GM23338 (cell line): Measurements from ENCODE around the gene TMEM217. TPM values are rescaled to one million over a fixed set of nuclear protein-coding genes. Genes with fewer than 3 reads are reported as not detected.

ENCODE experiments used
- ATAC-seq: fragments of 200-7000 bp; cut with Tn5 transposase; 3 replicates; pipeline ENCODE4 v1.9.1; 2020
- DNase-seq: peaks from one replicate; pipeline ENCODE4 v3.0.0-alpha.2; 2015; ENCODE audit warnings: low spot score
- H2AFZ ChIP-seq: fragments of 200-600 bp; sonication (generic); 2 replicates; pipeline ENCODE4 v1.8.0; 2016; ENCODE audit warnings: antibody characterized with exemption, mild to moderate bottlenecking, moderate library complexity
- H3F3A ChIP-seq: fragments of 200-600 bp; sonication (generic); replicated peaks from 2 replicates; pipeline ENCODE4 v1.8.0; 2017; ENCODE audit warnings: antibody characterized with exemption, mixed run types, low read depth
- H3K27ac ChIP-seq: fragments of 200-600 bp; sonication (generic); 2 replicates; pipeline ENCODE4 v1.6.1; 2016; ENCODE audit warnings: low read depth
- H3K27me3 ChIP-seq: fragments of 200-600 bp; sonication (generic); 2 replicates; pipeline ENCODE4 v1.8.0; 2016; ENCODE audit warnings: mild to moderate bottlenecking, mixed run types, moderate library complexity; ENCODE audit not compliant: insufficient read depth
- H3K36me3 ChIP-seq: fragments of 200-600 bp; sonication (generic); 2 replicates; pipeline ENCODE4 v1.8.0; 2016; ENCODE audit warnings: mild to moderate bottlenecking; ENCODE audit not compliant: insufficient read depth
- H3K4me1 ChIP-seq: fragments of 200-600 bp; sonication (generic); 2 replicates; pipeline ENCODE4 v1.8.0; 2016; ENCODE audit warnings: mild to moderate bottlenecking, moderate library complexity; ENCODE audit not compliant: insufficient read depth
- H3K4me2 ChIP-seq: fragments of 200-600 bp; sonication (generic); 2 replicates; pipeline ENCODE4 v1.7.1; 2017; ENCODE audit warnings: mixed run types
- H3K4me3 ChIP-seq: fragments of 200-600 bp; sonication (generic); 2 replicates; pipeline ENCODE4 v1.6.1; 2016; ENCODE audit warnings: mixed run types
- H3K79me2 ChIP-seq: fragments of 200-600 bp; sonication (generic); replicated peaks from 2 replicates; pipeline ENCODE4 v1.8.0; 2017; ENCODE audit warnings: mild to moderate bottlenecking; ENCODE audit not compliant: insufficient read depth
- H3K9me2 ChIP-seq: fragments of 200-600 bp; sonication (generic); 2 replicates; pipeline ENCODE4 v1.8.0; 2017; ENCODE audit not compliant: insufficient read depth
- H4K20me1 ChIP-seq: fragments of 200-600 bp; sonication (generic); replicated peaks from 2 replicates; pipeline ENCODE4 v1.8.0; 2017; ENCODE audit warnings: mild to moderate bottlenecking; ENCODE audit not compliant: insufficient read depth
- H3K27ac Mint-ChIP-seq: 2 replicates; pipeline ENCODE4 v1.8.0; 2020; ENCODE audit warnings: inconsistent platforms, mild to moderate bottlenecking, moderate library complexity, mixed read lengths
- H3K27me3 Mint-ChIP-seq: 3 replicates; pipeline ENCODE4 v1.8.0; 2022; ENCODE audit warnings: low read depth, mild to moderate bottlenecking, moderate library complexity, mixed read lengths, inconsistent platforms; ENCODE audit not compliant: insufficient read depth, poor library complexity
- H3K36me3 Mint-ChIP-seq: 3 replicates; pipeline ENCODE4 v1.8.0; 2021; ENCODE audit warnings: low read depth, mild to moderate bottlenecking, inconsistent platforms, moderate library complexity, mixed read lengths
- H3K4me1 Mint-ChIP-seq: 3 replicates; pipeline ENCODE4 v1.8.0; 2020; ENCODE audit warnings: mild to moderate bottlenecking, inconsistent platforms, mixed read lengths
- H3K4me3 Mint-ChIP-seq: 3 replicates; pipeline ENCODE4 v1.8.0; 2021; ENCODE audit warnings: moderate library complexity, mild to moderate bottlenecking, inconsistent platforms, mixed read lengths
- H3K9me3 Mint-ChIP-seq: 3 replicates; pipeline ENCODE4 v1.8.0; 2020; ENCODE audit warnings: moderate library complexity, mild to moderate bottlenecking, inconsistent platforms, mixed read lengths
- EZH2 ChIP-seq: fragments of 200-600 bp; sonication (generic); IDR thresholded peaks from one replicate; pipeline ENCODE4 v1.8.0; 2017; ENCODE audit warnings: antibody characterized with exemption, mild to moderate bottlenecking, low read depth; ENCODE audit not compliant: unreplicated experiment
- EZH2phosphoT487 ChIP-seq: fragments of 200-600 bp; sonication (generic); IDR thresholded peaks from one replicate; pipeline ENCODE4 v1.8.1; 2018; ENCODE audit warnings: antibody characterized with exemption; ENCODE audit not compliant: unreplicated experiment
- JUNB ChIP-seq: IDR thresholded peaks from one replicate; pipeline ENCODE4 v1.6.1; 2016; ENCODE audit warnings: antibody characterized with exemption; ENCODE audit not compliant: unreplicated experiment
- NANOG ChIP-seq: IDR thresholded peaks from 2 replicates; pipeline ENCODE4 v1.6.1; 2016; ENCODE audit warnings: antibody characterized with exemption, borderline replicate concordance
- POLR2AphosphoS5 ChIP-seq: IDR thresholded peaks from 2 replicates; pipeline ENCODE4 v1.6.1; 2016; ENCODE audit warnings: antibody characterized with exemption, low read depth
- STAT1 ChIP-seq: IDR thresholded peaks from one replicate; pipeline ENCODE4 v1.6.1; 2016; ENCODE audit warnings: antibody characterized with exemption; ENCODE audit not compliant: unreplicated experiment
- polyA plus RNA-seq: library from polyadenylated mRNA; unstranded; fragments of >200 nt; fragmentation: Nextera tagmentation; extraction: Ambion mirVana; gene quantifications from 2 replicates; pipeline ENCODE4 v1.2.1, GENCODE V29; 2016
- total RNA-seq: library from RNA; depleted of rRNA; stranded (reverse); fragments of >200 nt; shearing (Covaris generic); gene quantifications from 2 replicates; pipeline ENCODE4 v1.2.3, GENCODE V29; 2014
- TF ChIP-seq, protein P1 (sequence below): IDR thresholded peaks from one replicate; pipeline ENCODE4 v1.6.1; 2018; ENCODE audit warnings: antibody characterized with exemption; ENCODE audit not compliant: unreplicated experiment
- TF ChIP-seq, protein P2 (sequence below), 2 experiments: fragments of 200-600 bp in 1 of 2; sonication (generic) in 1 of 2; conservative IDR thresholded peaks; 2 replicates each; pipeline versions ENCODE4 v1.5.1 to v1.6.1; 2016 to 2017; ENCODE audit warnings: antibody characterized with exemption in 2 of 2, low read depth in 2 of 2, mild to moderate bottlenecking in 2 of 2, moderate library complexity in 1 of 2

Gene TMEM217
- total and polyA plus RNA-seq, 2 experiments from 2014 or later = 1.3 TPM; not detected in 1

DNA sequence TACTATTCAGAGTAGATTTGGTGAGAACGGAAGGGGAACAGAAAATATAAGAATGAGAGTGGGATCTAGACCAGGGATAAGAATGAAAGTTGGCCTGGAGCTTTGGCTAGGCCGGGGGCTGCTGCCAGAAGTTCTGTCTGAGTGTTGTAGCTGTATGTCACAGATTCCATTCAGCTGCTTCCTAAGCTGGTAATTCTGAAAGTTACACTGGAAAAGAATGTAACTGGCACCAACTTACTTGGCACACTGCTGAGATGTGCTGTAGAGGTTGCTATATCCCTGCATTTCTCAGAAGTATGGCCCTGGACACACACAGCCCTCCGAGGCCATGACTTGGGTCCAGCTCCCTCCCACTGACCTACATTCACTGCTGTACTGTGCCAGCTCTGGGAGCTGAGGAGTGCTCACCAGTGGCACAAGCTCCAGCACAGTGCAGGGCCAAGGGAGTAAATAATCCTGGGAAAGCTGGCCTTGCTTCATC lies 25.8 kb upstream of the TMEM217 start:
- Histone ChIP-seq H3K27me3 (no peaks in the 10 kb centered on the region), H3K4me1 (no peaks in the 10 kb centered on the region), H3K27ac (no peak overlapping the region), H3K36me3 (peaks cover 33% of the 10 kb centered on the region), H3K4me2 (no peak overlapping the region), H4K20me1 (peaks cover 10% of the 10 kb centered on the region; the same call in 1 of the 2 replicates), H3K9me2 (no peaks in the 10 kb centered on the region), H3K4me3 (no peak overlapping the region), H2AFZ (no peak overlapping the region), H3F3A (no peaks in the 10 kb centered on the region), H3K79me2 (no peaks in the 10 kb centered on the region; the same call in none of the 2 replicates)
- H3K4me1 Mint-ChIP-seq = no peaks in the 10 kb centered on the region
- H3K9me3 Mint-ChIP-seq = no peaks in the 10 kb centered on the region
- DNase-seq (no peak), ATAC-seq (no peak)
- H3K4me3 Mint-ChIP-seq = no peak overlapping the region
- peaks cover 60% of the 10 kb centered on the region for H3K36me3 Mint-ChIP-seq
- TF ChIP-seq, protein P1, sequence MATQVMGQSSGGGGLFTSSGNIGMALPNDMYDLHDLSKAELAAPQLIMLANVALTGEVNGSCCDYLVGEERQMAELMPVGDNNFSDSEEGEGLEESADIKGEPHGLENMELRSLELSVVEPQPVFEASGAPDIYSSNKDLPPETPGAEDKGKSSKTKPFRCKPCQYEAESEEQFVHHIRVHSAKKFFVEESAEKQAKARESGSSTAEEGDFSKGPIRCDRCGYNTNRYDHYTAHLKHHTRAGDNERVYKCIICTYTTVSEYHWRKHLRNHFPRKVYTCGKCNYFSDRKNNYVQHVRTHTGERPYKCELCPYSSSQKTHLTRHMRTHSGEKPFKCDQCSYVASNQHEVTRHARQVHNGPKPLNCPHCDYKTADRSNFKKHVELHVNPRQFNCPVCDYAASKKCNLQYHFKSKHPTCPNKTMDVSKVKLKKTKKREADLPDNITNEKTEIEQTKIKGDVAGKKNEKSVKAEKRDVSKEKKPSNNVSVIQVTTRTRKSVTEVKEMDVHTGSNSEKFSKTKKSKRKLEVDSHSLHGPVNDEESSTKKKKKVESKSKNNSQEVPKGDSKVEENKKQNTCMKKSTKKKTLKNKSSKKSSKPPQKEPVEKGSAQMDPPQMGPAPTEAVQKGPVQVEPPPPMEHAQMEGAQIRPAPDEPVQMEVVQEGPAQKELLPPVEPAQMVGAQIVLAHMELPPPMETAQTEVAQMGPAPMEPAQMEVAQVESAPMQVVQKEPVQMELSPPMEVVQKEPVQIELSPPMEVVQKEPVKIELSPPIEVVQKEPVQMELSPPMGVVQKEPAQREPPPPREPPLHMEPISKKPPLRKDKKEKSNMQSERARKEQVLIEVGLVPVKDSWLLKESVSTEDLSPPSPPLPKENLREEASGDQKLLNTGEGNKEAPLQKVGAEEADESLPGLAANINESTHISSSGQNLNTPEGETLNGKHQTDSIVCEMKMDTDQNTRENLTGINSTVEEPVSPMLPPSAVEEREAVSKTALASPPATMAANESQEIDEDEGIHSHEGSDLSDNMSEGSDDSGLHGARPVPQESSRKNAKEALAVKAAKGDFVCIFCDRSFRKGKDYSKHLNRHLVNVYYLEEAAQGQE = no peak
- TF ChIP-seq EZH2phosphoT487 = no peak
- no peak for TF ChIP-seq EZH2
- no peak for TF ChIP-seq POLR2AphosphoS5
- TF ChIP-seq STAT1 = no peak
- TF ChIP-seq, protein P2, sequence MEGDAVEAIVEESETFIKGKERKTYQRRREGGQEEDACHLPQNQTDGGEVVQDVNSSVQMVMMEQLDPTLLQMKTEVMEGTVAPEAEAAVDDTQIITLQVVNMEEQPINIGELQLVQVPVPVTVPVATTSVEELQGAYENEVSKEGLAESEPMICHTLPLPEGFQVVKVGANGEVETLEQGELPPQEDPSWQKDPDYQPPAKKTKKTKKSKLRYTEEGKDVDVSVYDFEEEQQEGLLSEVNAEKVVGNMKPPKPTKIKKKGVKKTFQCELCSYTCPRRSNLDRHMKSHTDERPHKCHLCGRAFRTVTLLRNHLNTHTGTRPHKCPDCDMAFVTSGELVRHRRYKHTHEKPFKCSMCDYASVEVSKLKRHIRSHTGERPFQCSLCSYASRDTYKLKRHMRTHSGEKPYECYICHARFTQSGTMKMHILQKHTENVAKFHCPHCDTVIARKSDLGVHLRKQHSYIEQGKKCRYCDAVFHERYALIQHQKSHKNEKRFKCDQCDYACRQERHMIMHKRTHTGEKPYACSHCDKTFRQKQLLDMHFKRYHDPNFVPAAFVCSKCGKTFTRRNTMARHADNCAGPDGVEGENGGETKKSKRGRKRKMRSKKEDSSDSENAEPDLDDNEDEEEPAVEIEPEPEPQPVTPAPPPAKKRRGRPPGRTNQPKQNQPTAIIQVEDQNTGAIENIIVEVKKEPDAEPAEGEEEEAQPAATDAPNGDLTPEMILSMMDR (conservative IDR thresholded peaks at IDR 0.05; ENCODE audit: low read depth in 2 of 2) = no peak
- no peak for TF ChIP-seq NANOG
- H3K27me3 Mint-ChIP-seq = no peaks in the 10 kb centered on the region
- H3K27ac Mint-ChIP-seq = no peak overlapping the region

DNA sequence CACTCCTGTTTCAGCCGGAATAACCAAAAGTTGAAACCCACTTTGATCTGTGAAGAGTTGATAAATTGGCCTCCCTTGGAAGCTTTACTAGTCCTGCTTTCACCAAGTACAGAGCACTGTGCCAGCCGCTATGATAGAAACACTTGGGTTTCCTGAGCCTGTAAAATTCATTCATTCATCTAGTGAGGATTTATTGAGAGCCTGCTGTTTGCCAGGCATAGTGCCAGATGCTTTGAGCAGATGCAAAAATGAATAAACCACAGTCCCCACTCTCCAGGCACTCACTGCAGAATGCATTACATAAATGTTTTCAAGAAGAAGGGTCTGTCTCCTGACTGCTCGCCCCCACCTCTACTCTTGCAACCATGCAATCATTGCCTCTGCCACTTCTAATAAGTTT lies 25.3 kb upstream of the TMEM217 start:
- Mint-ChIP-seq H3K27ac (no peak overlapping the region), H3K36me3 (peaks cover 60% of the 10 kb centered on the region), H3K4me3 (no peak overlapping the region), H3K4me1 (no peaks in the 10 kb centered on the region), H3K9me3 (no peaks in the 10 kb centered on the region), H3K27me3 (no peaks in the 10 kb centered on the region)
- H3K9me2 ChIP-seq = no peaks in the 10 kb centered on the region
- no peak overlapping the region for H3K4me3 ChIP-seq
- no peaks in the 10 kb centered on the region; the same call in none of the 2 replicates for H3K79me2 ChIP-seq
- TF ChIP-seq JUNB = no peak
- DNase-seq = no peak
- H3K36me3 ChIP-seq = peaks cover 33% of the 10 kb centered on the region
- no peaks in the 10 kb centered on the region for H3K27me3 ChIP-seq
- no peaks in the 10 kb centered on the region for H3F3A ChIP-seq
- H2AFZ ChIP-seq = no peak overlapping the region
- no peak overlapping the region for H3K4me2 ChIP-seq
- peaks cover 10% of the 10 kb centered on the region; the same call in 1 of the 2 replicates for H4K20me1 ChIP-seq
- H3K4me1 ChIP-seq = no peaks in the 10 kb centered on the region
- H3K27ac ChIP-seq = no peak overlapping the region
- no peak for ATAC-seq
